ENCODE results near the gene ANXA5. TPM values are rescaled to one million over a fixed set of nuclear protein-coding genes. Genes with fewer than 3 reads are reported as not detected.
A peak's percentile ranks its signal among the peaks of the same experiment; 100 is the strongest.

The ANXA5 gene
- total RNA-seq, 4 donors from 2014 or later = 101 to 107 (median 102) TPM

DNA sequence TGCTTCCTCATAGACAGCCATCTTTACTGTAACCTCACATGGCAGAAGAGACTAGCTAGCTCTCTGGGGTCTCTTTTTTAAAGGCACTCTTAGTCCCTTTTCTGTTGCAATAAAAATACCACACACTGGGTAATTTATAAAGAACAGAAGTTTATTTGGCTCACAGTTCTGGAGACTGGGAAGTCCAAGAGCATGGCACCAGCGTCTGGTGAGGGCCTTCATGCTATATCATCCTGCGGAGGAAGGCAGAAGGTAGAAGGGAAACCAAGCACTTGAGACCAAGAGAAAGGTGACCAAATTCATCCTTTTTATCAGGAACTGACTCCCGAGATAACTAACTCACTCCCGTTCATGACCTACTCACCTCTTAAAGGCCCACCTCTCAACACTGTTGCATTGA, 5.4 kb upstream of the ANXA5 start:
- no peak for DNase-seq (ENCODE audit: low spot score in 2 of 2)
- H3K4me1 ChIP-seq = peaks cover 13% of the 10 kb centered on the region
- no peaks in the 10 kb centered on the region for H3K9me3 ChIP-seq
- 95% methylated on average over 4 of the region's 4 CpGs for WGBS
- no peak overlapping the region for H3K4me3 ChIP-seq
- TF ChIP-seq EP300 (IDR thresholded peaks at IDR 0.05) (no peak), POLR2AphosphoS5 (IDR thresholded peaks at IDR 0.05) (no peak), POLR2A (IDR thresholded peaks at IDR 0.05) (no peak)
- TF ChIP-seq, protein P1, sequence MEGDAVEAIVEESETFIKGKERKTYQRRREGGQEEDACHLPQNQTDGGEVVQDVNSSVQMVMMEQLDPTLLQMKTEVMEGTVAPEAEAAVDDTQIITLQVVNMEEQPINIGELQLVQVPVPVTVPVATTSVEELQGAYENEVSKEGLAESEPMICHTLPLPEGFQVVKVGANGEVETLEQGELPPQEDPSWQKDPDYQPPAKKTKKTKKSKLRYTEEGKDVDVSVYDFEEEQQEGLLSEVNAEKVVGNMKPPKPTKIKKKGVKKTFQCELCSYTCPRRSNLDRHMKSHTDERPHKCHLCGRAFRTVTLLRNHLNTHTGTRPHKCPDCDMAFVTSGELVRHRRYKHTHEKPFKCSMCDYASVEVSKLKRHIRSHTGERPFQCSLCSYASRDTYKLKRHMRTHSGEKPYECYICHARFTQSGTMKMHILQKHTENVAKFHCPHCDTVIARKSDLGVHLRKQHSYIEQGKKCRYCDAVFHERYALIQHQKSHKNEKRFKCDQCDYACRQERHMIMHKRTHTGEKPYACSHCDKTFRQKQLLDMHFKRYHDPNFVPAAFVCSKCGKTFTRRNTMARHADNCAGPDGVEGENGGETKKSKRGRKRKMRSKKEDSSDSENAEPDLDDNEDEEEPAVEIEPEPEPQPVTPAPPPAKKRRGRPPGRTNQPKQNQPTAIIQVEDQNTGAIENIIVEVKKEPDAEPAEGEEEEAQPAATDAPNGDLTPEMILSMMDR (IDR thresholded peaks at IDR 0.05) = no peak
- H3K27me3 ChIP-seq = no peaks in the 10 kb centered on the region
- H3K36me3 ChIP-seq = no peaks in the 10 kb centered on the region
- no peak overlapping the region for H3K27ac ChIP-seq

DNA sequence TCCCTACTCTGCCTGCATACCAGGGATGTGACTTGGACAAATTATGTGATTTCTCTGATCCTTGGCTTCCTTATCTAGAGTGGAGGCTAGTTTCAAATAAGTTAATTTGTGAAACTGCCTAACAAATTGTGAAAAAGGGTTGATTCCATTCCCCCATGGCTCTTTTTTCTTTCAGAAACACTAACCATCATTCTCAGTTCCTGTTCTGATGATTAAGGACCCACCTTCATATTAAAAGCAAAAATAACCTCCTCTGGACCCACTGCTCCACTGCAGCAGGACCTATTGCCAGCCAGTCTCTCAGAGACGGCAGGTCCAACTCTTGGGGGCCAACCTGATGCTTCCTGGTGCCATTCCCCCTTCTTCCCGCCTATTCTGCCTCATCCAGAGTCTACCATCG, 4.5 kb upstream of the ANXA5 start:
- TF ChIP-seq POLR2A (IDR thresholded peaks at IDR 0.05) = no peak
- no peak for TF ChIP-seq EP300 (IDR thresholded peaks at IDR 0.05)
- TF ChIP-seq, protein P1 (IDR thresholded peaks at IDR 0.05) = no peak
- no peak for TF ChIP-seq POLR2AphosphoS5 (IDR thresholded peaks at IDR 0.05)
- WGBS = 100% methylated on average over 3 of the region's 3 CpGs
- Histone ChIP-seq H3K27ac (no peak overlapping the region), H3K9me3 (no peaks in the 10 kb centered on the region), H3K4me3 (no peak overlapping the region), H3K4me1 (peaks cover 13% of the 10 kb centered on the region), H3K36me3 (no peaks in the 10 kb centered on the region), H3K27me3 (no peaks in the 10 kb centered on the region)
- no peak for DNase-seq (ENCODE audit: low spot score in 2 of 2)

DNA sequence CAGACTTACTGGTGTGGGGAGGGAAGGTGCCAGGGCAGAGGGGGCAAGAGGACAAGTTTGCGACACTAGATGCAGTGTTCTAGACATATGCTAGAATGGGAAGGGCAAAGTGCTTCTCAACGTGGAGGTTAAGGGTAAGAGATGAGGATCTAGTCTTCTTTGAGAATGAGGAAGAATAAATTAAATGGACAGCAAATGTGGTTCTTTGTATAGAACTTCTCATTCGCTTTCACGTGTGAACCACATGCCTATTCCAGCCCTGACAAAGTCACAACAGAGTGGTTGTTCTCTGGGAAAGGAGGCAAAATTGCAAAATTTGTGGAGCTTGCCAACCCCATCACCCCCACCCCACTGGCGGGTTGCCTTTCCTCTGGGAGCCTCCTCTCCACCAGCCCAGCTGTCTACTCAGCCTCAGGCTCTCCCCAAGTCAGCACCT, 1.5 kb upstream of the ANXA5 start:
- Histone ChIP-seq H3K4me3 (no peak overlapping the region), H3K36me3 (no peaks in the 10 kb centered on the region), H3K27me3 (no peaks in the 10 kb centered on the region), H3K4me1 (peaks cover 37% of the 10 kb centered on the region), H3K9me3 (no peaks in the 10 kb centered on the region), H3K27ac (peak overlapping the region; percentile 18)
- TF ChIP-seq POLR2A (IDR thresholded peaks at IDR 0.05) (no peak), POLR2AphosphoS5 (IDR thresholded peaks at IDR 0.05) (no peak), EP300 (IDR thresholded peaks at IDR 0.05) (no peak)
- TF ChIP-seq, protein P1 (IDR thresholded peaks at IDR 0.05) = no peak
- DNase-seq (ENCODE audit: low spot score in 2 of 2) = peak in 1 of 2 donors; percentile 78
- 42% methylated on average over 5 of the region's 5 CpGs for WGBS

DNA sequence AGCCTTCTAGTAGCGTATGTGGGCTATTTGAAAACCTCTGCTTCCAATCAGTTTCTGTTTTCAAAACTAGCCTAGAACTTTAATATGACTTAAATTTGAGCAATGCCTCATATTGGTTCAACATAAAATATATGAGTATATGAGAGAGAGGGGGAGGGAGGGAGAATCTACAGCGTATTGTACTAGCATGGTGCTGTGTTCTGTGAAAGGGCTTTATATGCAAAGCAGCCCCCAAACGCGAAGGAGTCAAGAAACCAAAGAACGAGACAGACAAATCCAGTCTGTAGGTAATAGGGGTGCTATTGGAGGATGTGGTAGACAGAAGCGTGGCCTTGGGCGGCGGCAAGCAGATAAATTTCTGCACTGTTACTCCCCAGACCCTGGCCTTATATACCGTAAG, 784 bp upstream of the ANXA5 start:
- TF ChIP-seq, protein P1 (IDR thresholded peaks at IDR 0.05) = no peak
- TF ChIP-seq EP300 (IDR thresholded peaks at IDR 0.05) = no peak
- no peak for TF ChIP-seq POLR2AphosphoS5 (IDR thresholded peaks at IDR 0.05)
- TF ChIP-seq POLR2A (IDR thresholded peaks at IDR 0.05) = no peak
- peaks cover 43% of the 10 kb centered on the region for H3K4me1 ChIP-seq
- no peaks in the 10 kb centered on the region for H3K36me3 ChIP-seq
- no peaks in the 10 kb centered on the region for H3K9me3 ChIP-seq
- 47% methylated on average over 9 of the region's 9 CpGs for WGBS
- H3K4me3 ChIP-seq = peak overlapping the region; percentile 99
- peak overlapping the region; percentile 99 for H3K27ac ChIP-seq
- no peak for DNase-seq (ENCODE audit: low spot score in 2 of 2)
- H3K27me3 ChIP-seq = no peaks in the 10 kb centered on the region

DNA sequence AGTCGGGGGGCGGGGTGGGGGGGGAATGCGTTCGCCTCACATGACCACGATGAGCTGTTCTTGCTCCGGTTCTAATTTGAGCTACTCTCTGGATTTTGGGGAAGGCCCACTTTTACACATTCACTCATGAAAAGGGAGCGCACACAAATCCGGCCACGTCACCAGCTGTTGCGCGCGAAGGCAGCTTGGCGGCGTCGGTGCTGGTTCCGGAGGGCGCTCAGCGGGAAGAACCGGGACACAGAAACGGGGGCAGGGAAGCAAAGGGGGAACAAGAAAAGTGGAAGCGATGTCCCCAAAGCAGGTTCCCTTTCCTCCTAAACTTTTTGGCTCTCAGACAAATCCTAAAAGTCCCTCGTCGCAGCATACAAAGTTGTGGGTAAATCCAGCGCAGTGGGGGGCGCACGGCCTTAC, 605 bp downstream of the ANXA5 start:
- peaks cover 54% of the 10 kb centered on the region for H3K4me1 ChIP-seq
- no peaks in the 10 kb centered on the region for H3K27me3 ChIP-seq
- under 1% methylated on average over 26 of the region's 26 CpGs for WGBS
- no peaks in the 10 kb centered on the region for H3K36me3 ChIP-seq
- TF ChIP-seq POLR2A (IDR thresholded peaks at IDR 0.05) (peak in 1 of 2 donors; percentile 72), EP300 (IDR thresholded peaks at IDR 0.05) (no peak), POLR2AphosphoS5 (IDR thresholded peaks at IDR 0.05) (peak in 1 of 3 donors; percentile 12)
- TF ChIP-seq, protein P1 (IDR thresholded peaks at IDR 0.05) = no peak
- peak overlapping the region; percentile 99 for H3K27ac ChIP-seq
- H3K9me3 ChIP-seq = no peaks in the 10 kb centered on the region
- H3K4me3 ChIP-seq = peak overlapping the region; percentile 99
- DNase-seq (ENCODE audit: low spot score in 2 of 2) = peak; percentile 91 to 92

Measured in suprapubic skin (tissue), 4 donors.